SK-MEL-5 (cell line): Measurements from ENCODE around the gene PPT1. TPM values are rescaled to one million over a fixed set of nuclear protein-coding genes. Genes with fewer than 3 reads are reported as not detected.

Experiments
- DNase-seq: peaks from one replicate; pipeline ENCODE4 v3.0.0-alpha.2; 2016; ENCODE audit warnings: low read depth, low spot score
- in situ Hi-C: cut with HindIII; loops from 2 replicates; pipeline ENCODE4 v1.10.0; 2016; ENCODE audit warnings: low sequenced_read_pairs, high pct_unique_total_duplicates, low pct_unique_long_range_greater_than_20kb
- total RNA-seq: library from RNA; depleted of rRNA; stranded (reverse); fragments of >200 nt; shearing (Covaris generic); gene quantifications from 2 replicates; pipeline ENCODE4 v1.2.3, GENCODE V29; 2014

The PPT1 gene
- total RNA-seq, 1 experiment from 2014 or later: 110 TPM

- no peak for DNase-seq
- in situ Hi-C loops: no loop called here
Observed at GRCh38 chr1:40059960-40060750, 36.9 kb downstream of the PPT1 start.

GRCh38 chr1:40059338-40059959, 37.6 kb downstream of the PPT1 start:
- in situ Hi-C loops: no loop called here
- DNase-seq: no peak

GRCh38 chr1:40058453-40059337, 38.4 kb downstream of the PPT1 start:
- DNase-seq: no peak
- in situ Hi-C loops: no loop called here

DNA sequence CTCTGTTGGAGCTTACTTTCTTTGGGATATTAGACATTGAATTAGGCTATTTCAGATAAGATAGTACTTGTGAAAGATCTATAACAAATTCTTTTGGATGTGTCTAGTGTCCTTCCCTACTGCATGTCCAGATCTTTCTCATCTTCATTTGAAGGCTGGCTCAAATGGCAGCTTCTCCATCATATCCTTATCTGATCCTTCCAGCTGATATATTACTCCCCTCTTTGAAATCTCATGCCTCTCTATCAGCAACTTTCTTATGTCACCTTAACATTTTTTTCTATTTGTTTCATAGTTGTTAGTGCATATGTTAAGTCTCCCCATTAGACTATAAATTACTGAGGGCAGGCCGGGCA, 39.0 kb downstream of the PPT1 start:
- no peak for DNase-seq
- in situ Hi-C loops: no loop called here

GRCh38 chr1:40057310-40058030, 39.6 kb downstream of the PPT1 start:
- in situ Hi-C loops: no loop called here

DNA sequence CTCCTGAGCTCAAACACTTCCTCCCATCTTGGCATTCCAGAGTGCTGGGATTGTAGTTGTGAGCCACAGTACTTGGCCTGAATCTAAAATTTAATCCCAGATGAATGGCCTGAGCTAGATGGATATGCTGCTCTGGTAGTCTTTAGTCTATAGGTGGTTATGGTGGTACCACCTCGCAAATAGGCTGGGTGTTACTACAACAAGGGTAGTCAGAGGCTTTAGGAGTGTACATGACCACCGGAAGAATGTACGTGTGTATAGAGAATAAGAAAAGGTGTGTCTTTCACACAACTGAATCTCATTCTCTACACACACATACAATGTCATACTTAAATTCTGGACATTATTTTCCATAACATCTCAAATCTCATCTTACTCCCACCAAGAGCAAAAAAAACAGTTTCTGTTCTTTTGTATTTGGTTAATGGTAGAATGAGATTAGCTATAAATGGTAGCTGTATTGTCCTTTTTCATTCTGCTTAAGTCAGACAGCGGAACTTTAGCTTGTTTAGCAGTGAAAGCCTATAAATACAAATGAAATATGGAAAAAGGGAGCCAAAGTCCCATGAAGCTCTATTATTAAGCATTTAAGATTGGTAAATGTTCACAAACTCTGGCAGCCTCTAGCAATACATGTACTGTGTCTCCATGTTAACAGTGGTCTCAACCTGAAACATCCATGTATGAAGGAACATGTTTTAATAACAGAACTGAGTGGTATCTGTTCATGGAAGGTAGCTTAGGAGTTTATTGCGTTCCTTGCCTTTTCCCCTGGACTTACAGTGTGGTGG, 40.3 kb downstream of the PPT1 start:
- in situ Hi-C loops: no loop called here
- no peak for DNase-seq

More at GRCh38 chr1:40057310-40058030, 39.6 kb downstream of the PPT1 start:
- DNase-seq: peak; percentile 92

DNA sequence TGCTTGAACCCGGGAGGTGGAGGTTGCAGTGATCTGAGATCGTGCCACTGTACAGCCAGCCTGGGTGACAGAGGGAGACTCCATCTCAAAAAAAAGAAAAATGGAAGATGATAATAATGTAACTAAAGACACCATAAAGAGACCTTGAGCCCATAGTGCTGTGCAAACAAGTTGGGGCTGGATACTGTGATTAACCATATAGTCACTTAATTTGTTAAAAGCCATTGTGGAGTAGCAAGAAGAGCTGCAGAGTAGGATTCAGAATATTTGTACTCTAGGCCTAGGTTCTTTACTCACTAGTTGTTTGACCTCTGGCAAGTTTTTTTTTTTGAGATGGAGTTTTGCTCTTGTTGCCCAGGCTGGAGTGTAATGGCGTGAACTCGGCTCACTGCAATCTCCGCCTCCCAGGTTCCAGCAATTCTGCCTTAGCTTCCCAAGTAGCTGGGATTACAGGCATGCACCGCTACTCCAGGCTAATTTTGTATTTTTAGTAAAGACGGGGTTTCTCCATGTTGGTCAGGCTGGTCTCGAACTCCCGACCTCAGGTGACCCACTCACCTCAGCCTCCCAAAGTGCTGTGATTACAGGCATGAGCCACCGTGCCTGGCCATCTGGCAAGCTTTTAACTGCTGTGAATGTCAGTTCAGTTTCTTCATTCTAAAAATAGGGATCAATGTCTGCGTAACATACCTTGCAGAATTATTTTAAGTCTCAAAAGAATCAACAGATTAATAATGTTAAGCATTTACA, 43.7 kb downstream of the PPT1 start:
- in situ Hi-C loops: no loop called here
- no peak for DNase-seq

- in situ Hi-C loops: no loop called here
- DNase-seq: no peak
Observed at GRCh38 chr1:40050863-40051262, 46.2 kb downstream of the PPT1 start.

GRCh38 chr1:40049725-40050124, 47.3 kb downstream of the PPT1 start:
- peak; percentile 25 for DNase-seq
- in situ Hi-C loops: no loop called here

- no peak for DNase-seq
- in situ Hi-C loops: no loop called here
Observed at GRCh38 chr1:40047769-40048168, 49.3 kb downstream of the PPT1 start.

DNA sequence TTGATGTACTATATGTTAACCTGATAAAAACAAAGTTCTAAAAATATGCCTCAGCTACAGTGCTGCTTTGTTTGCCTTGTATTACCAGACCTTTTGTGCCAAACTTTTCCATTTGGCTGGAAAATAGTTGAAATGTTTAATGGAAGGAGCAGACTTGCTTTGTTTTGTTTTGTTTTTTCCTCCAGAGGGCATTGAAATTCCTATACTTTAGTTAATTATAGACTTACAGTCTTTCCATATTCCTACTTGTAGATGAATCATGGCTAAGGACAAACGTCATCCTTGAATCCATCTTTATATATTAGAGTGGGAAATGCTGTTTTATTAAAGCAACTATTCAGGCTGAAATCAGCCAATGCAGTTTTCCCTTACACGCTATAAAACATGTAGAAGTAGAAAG, 49.8 kb downstream of the PPT1 start:
- in situ Hi-C loops: no loop called here
- DNase-seq: no peak

DNA sequence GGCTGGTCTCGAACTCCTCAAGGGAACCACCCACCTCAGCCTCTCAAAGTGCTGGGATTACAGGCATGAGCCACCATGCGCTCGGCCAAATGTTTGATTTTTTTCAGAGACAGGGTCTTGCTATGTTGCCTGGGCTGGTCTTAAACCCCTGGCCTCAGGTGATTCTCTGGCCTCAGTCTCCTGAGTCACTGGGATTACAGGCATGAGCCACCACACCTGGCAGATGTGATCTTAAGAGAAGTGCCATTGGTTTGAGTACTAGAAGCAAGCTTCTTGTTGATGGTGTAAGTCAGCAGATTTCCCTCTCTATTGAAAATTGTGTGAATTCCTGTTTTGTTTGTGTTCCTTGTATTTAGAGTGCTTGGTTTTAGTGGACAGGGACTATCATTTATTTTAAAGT, 51.3 kb downstream of the PPT1 start:
- in situ Hi-C loops: no loop called here
- DNase-seq: no peak

GRCh38 chr1:40045182-40045581, 51.9 kb downstream of the PPT1 start:
- peak; percentile 9 for DNase-seq
- in situ Hi-C loops: no loop called here

DNA sequence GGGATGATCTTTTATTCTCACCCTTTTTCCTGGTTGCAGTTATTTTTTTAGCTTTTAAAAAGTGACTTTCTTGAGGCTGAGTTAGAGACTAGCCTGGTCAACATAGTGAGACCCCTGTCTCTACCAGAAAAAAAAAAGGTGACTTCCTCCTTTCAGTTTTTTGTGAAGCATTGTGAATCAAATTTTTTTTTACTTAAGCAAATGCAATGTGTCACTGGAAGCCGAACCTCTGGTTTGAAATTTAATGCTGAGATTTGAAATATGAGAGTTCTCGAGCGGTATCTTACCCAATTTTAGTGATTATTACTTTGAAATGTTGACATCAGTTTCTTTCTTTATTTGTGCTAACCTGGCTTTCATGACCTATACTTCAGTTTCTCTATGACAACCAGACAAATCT, 52.9 kb downstream of the PPT1 start:
- in situ Hi-C loops: no loop called here
- no peak for DNase-seq

- DNase-seq: no peak
- in situ Hi-C loops: no loop called here
Observed at GRCh38 chr1:40042341-40042740, 54.7 kb downstream of the PPT1 start.

DNA sequence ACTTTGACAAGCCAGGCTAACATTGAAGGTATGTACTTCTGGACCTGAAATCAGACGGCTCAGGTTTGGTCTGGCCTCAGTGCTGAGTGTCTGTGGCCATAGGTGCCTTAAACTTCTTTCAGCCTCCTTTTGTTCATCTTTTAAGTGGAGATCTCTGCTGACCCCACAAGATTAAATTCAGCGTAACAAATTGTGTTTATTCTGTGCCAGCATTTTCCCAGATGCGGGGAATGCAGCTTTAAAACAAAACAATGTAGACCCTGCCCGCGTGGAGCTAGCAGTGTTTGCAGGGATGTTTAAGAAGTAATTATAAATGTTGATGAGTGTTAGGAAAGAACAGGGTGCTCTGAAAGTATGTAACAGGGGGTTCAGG, 55.6 kb downstream of the PPT1 start:
- in situ Hi-C loops: no loop called here
- no peak for DNase-seq
